ENCODE results near the gene ADAMTS12.
"Not testable (repeated sequence)": the region's sequence is repeated elsewhere in the genome, so short reads cannot be mapped to it uniquely, and the experiment has no call there.

Gene ADAMTS12

DNA sequence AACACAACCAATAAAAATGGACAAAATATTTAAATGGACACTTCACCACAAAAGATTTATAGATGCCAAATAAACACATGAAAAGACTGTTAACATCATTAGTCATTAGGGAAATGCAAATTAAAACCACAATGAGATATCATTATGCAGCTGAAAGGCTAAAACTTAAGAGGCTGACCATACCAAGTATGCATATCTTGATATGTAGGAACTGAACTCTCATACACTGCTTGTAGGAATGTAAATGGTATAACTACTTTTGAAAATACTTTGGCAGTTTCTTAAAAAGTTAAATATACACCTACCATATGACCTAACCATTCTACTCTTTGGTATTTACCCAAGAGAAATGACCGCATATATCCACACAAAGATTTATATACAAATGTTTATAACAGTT, 13.6 kb upstream of the ADAMTS12 start:
- no peak for DNase-seq

DNA sequence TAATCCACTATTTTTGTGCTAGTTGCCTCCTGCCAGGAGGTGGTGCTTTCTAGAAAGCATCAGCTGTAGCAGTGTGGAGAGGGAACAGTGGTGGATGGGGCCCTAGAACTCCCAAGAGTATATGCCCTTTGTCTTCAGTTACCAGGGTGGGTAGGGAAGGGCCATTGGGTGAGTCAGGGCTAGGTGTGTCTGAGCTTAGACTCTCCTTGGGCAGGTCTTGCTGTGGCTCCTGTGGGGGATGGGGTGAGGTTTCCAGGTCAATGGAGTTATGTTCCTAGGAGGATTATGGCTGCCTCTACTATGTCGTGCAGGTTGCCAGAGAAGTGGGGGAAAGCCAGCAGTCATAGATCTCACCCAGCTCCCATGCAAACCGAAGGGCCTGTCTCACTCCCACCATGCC, 11.3 kb upstream of the ADAMTS12 start:
- DNase-seq = no peak

- DNase-seq = no peak
These were observed 9.4 kb upstream of the ADAMTS12 start for GRCh38 chr5:33901156-33901555.

GRCh38 chr5:33894566-33894965, 2.8 kb upstream of the ADAMTS12 start:
- DNase-seq = no peak

DNA sequence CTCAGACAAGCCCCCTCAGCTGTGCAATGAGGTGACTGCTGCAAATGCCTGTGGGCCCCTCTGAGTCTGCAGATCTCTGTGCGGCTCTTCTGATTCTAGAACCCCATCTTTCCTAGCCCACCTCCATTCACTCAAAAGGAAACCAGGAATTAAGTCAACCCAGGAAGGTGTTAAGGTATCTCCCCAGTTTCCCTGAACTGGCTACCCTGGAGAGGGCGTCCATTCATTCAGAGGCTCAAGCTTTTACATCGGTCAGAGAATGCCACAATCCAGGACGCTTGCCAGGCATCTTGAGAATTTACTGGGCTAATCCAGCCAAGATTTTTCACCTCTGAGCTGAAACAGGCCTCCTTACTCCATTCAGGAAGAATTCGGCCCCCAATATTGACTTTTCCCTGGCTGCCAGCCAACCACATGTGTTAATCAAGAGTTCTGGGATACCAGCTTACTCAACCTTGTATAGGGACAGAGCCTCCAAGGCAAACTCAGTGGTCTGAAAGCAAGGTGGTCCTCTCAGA, 889 bp upstream of the ADAMTS12 start:
- DNase-seq = no peak

GRCh38 chr5:33891446-33891787, 373 bp downstream of the ADAMTS12 start:
- DNase-seq = no peak

GRCh38 chr5:33890131-33891032, 1.4 kb downstream of the ADAMTS12 start:
- no peak for DNase-seq

GRCh38 chr5:33888587-33888986, 3.2 kb downstream of the ADAMTS12 start:
- DNase-seq = no peak

GRCh38 chr5:33887268-33887667, 4.5 kb downstream of the ADAMTS12 start:
- no peak for DNase-seq

DNA sequence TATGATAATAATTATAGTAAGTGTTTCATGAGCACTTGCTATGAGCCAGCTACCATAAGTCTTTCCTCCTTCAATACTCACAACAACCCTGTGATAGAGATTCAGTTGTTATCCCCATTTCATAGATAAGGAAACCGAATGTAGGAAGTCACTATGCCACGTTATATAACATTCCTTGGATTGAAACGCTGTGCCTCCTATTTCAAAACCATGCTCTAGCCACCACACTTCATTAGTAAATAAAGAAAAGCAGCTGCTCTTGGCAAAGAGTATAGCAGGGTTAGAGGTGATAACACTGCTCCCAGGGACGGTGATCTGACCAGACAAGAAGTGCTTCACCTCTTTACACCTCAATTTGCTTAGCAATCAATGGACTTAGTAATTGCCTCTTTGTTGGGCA, 5.5 kb downstream of the ADAMTS12 start:
- no peak for DNase-seq

DNA sequence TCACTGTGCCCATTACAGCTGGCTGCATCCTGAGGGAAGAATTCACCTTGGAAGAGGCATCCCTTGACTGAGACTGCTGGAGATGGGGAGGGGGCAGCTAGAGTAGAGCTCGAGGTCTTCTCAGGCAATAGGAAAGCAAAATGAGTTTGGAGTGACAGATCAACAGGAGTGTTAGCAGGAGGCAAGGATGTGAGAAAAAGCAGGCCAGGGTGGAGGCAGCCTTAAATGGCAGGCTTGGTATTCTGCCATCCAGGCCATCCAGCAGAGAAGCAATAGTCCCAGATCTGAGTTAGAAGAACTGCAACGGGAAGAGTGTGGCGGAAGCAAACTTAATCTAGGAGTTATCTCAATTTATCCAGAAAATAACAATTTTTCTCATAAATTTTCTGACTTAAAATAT, 6.1 kb downstream of the ADAMTS12 start:
- DNase-seq = no peak

DNA sequence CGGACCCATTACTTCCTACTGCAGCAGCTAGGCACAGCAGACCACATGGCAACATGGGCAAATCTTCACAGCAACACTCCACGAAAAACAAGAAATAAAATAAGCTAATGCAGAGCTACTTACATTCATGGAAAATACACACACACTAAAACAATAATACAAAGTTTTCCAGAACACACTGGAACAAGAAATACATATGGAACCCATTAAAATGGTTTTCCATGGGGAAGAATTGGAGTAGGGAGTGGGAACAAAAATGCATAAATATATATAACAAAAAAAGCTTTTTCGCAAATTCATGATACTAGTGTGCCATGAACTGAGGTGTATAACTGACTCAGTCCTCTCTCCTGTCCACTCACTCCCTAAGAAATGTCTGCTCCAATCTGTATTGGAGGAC, 8.3 kb downstream of the ADAMTS12 start:
- no peak for DNase-seq

DNA sequence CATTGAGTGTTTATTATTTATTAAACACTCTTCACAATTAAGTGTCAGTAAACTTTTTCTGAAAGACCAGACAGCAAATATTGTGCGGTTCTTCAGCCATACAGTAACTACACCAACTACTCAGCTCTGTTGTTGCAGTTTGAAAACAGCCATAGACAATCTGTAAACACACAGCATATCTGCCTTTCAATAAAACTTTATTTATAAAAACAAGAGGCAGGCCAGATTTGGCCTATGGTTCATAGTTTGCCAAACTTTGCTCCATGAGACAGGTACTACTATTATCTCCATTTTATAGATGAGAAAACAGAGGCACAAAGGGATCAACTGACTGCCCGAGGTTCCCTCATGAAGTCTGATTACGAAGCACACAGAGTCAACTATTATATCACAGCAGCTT, 11.5 kb downstream of the ADAMTS12 start:
- no peak for DNase-seq

DNA sequence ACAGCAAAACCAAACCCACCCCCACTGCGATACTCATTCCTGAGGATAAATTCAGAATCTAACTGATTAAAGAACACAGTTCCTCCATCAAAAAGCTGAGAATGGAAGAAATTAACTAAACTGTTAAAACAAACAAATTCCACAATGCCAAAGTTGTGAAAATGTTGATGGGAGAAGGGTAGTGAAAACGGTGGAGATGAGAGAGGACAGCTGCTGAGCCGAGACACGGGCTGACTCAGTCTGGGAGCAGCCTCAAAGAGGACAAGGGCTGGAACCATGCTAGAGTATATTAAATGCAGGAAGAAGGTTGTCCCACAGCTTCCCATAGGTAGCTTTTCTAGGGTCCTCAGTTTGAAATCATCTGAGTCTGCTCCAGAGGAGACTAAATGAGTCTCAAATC, 14.3 kb downstream of the ADAMTS12 start:
- no peak for DNase-seq

- DNase-seq = no peak
These were observed 24.5 kb downstream of the ADAMTS12 start for GRCh38 chr5:33867241-33867640.

GRCh38 chr5:33859177-33859576, 32.6 kb downstream of the ADAMTS12 start:
- DNase-seq = not testable (repeated sequence)

GRCh38 chr5:33857037-33857436, 34.8 kb downstream of the ADAMTS12 start:
- no peak for DNase-seq

GRCh38 chr5:33855396-33855795, 36.4 kb downstream of the ADAMTS12 start:
- DNase-seq = no peak

GRCh38 chr5:33854733-33855151, 37.0 kb downstream of the ADAMTS12 start:
- no peak for DNase-seq

- DNase-seq = no peak
These were observed 39.0 kb downstream of the ADAMTS12 start for GRCh38 chr5:33852837-33853236.

- no peak for DNase-seq
These were observed 39.5 kb downstream of the ADAMTS12 start for GRCh38 chr5:33852319-33852718.

DNA sequence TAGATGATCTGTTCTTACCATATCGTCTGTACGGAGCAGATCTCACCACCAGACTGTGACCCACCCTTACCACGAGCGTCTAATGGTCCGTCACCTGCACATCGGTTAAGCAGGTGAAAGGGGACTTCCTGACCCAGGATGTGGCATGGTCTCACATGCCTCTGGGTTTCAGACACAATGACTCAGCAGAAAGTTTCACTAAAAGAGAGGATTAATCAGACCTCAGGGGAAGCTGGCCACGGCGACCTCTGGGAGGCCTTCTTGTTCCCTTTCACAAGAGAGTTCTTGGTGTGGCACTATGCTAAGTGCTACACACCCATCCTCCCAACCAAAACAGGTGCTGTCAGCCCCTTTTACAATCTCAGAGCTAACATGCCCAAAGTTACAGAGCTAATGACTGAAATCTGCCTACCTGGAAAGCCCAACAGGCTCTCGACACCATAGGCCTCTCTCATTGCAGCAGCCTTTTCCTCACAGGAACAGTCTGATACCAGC, 41.6 kb downstream of the ADAMTS12 start:
- no peak for DNase-seq

GRCh38 chr5:33848554-33848953, 43.2 kb downstream of the ADAMTS12 start:
- no peak for DNase-seq

- no peak for DNase-seq
These were observed 44.9 kb downstream of the ADAMTS12 start for GRCh38 chr5:33846851-33847250.

DNA sequence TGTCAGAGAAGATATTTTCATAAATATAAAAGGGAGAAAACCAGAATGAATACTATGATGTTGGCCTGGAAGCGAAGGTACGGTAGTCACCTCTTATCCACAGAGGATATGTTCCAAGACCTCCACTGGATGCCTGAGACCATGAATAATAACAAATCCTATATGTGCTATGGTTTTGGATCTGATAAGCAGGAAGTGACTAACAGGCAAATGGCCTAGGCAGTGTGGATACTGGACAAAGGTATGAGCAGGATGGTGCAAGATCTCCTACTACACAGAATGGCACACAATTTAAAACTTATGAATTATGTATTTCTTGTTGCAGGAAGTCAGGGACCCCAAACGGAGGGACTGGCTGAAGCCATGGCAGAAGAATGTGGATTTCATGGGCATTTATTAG, 48.2 kb downstream of the ADAMTS12 start:
- no peak for DNase-seq

Data from SIG-M5 (cell line).